RWPE2 (cell line): Measurements from ENCODE around the gene LORICRIN.
A peak's percentile ranks its signal among the peaks of the same experiment; 100 is the strongest.

Experiments
- ATAC-seq: fragments of 200-7000 bp; cut with Tn5 transposase; 3 replicates; pipeline ENCODE4 v1.9.1; 2021; ENCODE audit warnings: low read depth
- DNase-seq: peaks from one replicate; pipeline ENCODE4 v3.0.0-alpha.2; 2020; ENCODE audit warnings: low spot score
- H3K27ac ChIP-seq: fragments of 450-650 bp; 2 replicates; pipeline ENCODE4 v1.5.1; 2017; ENCODE audit warnings: mild to moderate bottlenecking; ENCODE audit not compliant: poor library complexity, severe bottlenecking
- H3K27me3 ChIP-seq: fragments of 250-450 bp; sonication (Bioruptor Pico); 2 replicates; pipeline ENCODE4 v1.5.1; 2021; ENCODE audit warnings: mild to moderate bottlenecking, moderate library complexity; ENCODE audit not compliant: insufficient read depth, poor library complexity, severe bottlenecking
- H3K36me3 ChIP-seq: fragments of 250-450 bp; sonication (Bioruptor Pico); 2 replicates; pipeline ENCODE4 v1.5.1; 2020; ENCODE audit warnings: low read depth, mild to moderate bottlenecking, moderate library complexity
- H3K4me1 ChIP-seq: fragments of 250-450 bp; sonication (Bioruptor Pico); 2 replicates; pipeline ENCODE4 v1.5.1; 2021; ENCODE audit warnings: mild to moderate bottlenecking, moderate library complexity; ENCODE audit not compliant: insufficient read depth, poor library complexity, severe bottlenecking
- H3K4me3 ChIP-seq: fragments of 250-450 bp; sonication (Bioruptor Pico); 2 replicates; pipeline ENCODE4 v1.5.1; 2021; ENCODE audit warnings: mild to moderate bottlenecking, moderate library complexity; ENCODE audit not compliant: severe bottlenecking
- H3K9me3 ChIP-seq: fragments of 250-450 bp; sonication (Bioruptor Pico); 2 replicates; pipeline ENCODE4 v1.5.1; 2021; ENCODE audit warnings: mild to moderate bottlenecking, moderate library complexity; ENCODE audit not compliant: severe bottlenecking
- TF ChIP-seq, protein P1 (sequence below): fragments of 450-650 bp; IDR thresholded peaks from one replicate; pipeline ENCODE4 v1.5.1; 2017; ENCODE audit warnings: mild to moderate bottlenecking, moderate library complexity; ENCODE audit not compliant: poor library complexity, severe bottlenecking

LORICRIN gene

DNA sequence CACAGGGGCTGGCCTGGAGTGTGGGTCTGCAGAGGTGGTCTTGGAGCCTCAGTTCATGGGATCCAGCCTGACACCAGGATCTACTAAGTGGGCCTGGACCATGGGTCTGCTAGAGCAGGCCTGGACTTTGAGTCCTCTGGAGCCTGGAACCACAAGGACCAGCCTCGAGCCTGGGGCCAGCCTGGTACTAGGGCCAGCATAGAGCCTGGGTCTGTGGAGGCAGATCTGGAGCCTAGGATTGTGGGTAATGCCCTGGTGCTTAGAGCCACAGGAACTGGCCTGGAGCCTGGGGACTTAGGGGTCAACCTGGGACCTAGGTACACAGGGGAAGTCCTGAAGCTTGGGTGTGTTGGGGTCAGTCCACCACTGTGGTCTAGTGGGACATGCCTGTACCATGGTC, 12.7 kb downstream of the LORICRIN start:
- H3K4me3 ChIP-seq, result no peak overlapping the region
- no peaks in the 10 kb centered on the region for H3K36me3 ChIP-seq
- ATAC-seq, result no peak
- peaks cover 11% of the 10 kb centered on the region for H3K27me3 ChIP-seq
- H3K27ac ChIP-seq, result no peak overlapping the region
- DNase-seq, result no peak
- TF ChIP-seq, protein P1, sequence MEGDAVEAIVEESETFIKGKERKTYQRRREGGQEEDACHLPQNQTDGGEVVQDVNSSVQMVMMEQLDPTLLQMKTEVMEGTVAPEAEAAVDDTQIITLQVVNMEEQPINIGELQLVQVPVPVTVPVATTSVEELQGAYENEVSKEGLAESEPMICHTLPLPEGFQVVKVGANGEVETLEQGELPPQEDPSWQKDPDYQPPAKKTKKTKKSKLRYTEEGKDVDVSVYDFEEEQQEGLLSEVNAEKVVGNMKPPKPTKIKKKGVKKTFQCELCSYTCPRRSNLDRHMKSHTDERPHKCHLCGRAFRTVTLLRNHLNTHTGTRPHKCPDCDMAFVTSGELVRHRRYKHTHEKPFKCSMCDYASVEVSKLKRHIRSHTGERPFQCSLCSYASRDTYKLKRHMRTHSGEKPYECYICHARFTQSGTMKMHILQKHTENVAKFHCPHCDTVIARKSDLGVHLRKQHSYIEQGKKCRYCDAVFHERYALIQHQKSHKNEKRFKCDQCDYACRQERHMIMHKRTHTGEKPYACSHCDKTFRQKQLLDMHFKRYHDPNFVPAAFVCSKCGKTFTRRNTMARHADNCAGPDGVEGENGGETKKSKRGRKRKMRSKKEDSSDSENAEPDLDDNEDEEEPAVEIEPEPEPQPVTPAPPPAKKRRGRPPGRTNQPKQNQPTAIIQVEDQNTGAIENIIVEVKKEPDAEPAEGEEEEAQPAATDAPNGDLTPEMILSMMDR, result no peak
- H3K9me3 ChIP-seq, result no peaks in the 10 kb centered on the region
- no peaks in the 10 kb centered on the region for H3K4me1 ChIP-seq

DNA sequence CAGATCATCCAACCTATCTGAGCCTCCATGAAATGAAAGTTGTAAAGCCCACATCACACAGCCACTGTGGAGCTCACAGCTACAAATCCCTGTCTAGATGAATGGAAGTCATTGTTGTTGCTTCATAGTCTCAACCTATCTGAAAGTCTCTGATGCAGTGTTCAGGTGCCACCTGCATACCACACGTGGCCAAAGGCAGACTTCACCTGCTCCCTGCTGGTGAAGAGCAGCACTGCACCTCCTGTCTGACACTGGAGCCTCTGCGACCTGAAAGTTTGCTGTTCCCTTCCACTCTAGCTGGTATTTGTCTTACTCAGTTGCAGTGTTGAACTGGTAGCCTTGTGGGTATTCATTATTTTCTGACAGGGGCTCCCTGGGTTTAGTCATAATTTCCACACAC, 18.4 kb downstream of the LORICRIN start:
- no peaks in the 10 kb centered on the region for H3K9me3 ChIP-seq
- no peaks in the 10 kb centered on the region for H3K4me1 ChIP-seq
- no peak overlapping the region for H3K4me3 ChIP-seq
- TF ChIP-seq, protein P1, result peak; percentile 59
- no peaks in the 10 kb centered on the region for H3K36me3 ChIP-seq
- DNase-seq (no peak), ATAC-seq (peak; percentile 67)
- no peak overlapping the region for H3K27ac ChIP-seq
- peaks cover 4% of the 10 kb centered on the region for H3K27me3 ChIP-seq

DNA sequence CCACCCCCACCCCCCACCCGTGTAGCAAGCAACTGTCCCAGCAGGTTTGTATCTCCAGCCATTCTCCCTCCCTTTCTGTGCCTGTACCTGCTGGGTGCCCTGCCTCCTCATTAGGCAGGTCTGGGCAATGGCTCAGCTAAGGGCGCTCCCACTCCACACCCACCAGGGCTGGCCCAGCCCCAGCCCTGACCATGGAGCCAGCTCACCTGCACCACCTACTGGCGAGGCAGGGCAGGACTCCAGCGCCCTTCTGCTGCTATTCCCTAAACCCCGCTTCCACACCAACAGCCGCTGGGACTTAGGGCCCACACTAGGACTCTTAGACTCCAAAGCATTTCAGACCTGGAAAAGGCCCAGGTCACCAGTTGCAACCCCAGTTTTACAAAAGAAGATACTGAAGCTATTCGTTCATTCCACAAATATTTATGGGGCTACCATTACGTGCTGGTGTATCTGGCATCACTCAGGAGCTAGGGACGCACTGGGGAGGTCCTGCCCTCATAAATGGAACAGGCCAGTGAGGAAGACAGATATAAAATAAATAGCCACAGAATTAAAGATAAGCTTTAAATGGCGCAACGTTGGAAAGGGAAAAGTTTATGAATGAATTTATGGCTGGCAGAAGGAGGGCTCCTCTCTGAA, 29.3 kb downstream of the LORICRIN start:
- Histone ChIP-seq H3K27me3 (no peaks in the 10 kb centered on the region), H3K27ac (no peak overlapping the region), H3K9me3 (no peaks in the 10 kb centered on the region), H3K36me3 (no peaks in the 10 kb centered on the region), H3K4me1 (no peaks in the 10 kb centered on the region), H3K4me3 (no peak overlapping the region)
- ATAC-seq, result peak; percentile 91
- DNase-seq, result no peak
- TF ChIP-seq, protein P1, result peak; percentile 63

DNA sequence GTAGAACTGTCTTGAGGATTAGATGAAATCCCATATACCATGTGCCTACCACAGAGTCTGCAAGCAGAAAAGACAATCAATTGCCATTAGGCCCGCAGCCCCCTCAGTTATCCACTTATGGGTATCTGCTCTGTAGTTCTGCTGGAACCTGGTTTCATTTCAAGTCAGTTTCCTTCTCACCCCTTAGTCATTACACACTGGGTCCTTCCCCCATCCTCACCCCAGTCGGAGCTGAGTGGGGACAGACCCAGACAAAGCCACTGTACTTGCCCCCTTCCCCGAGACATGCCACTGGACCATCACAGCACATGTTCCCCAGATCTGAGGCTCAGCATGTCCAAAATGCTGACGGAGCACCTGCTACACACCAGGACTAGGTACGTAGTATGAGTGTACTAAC, 32.0 kb downstream of the LORICRIN start:
- H3K36me3 ChIP-seq, result no peaks in the 10 kb centered on the region
- H3K4me1 ChIP-seq, result no peaks in the 10 kb centered on the region
- ATAC-seq (no peak), DNase-seq (no peak)
- H3K9me3 ChIP-seq, result no peaks in the 10 kb centered on the region
- no peaks in the 10 kb centered on the region for H3K27me3 ChIP-seq
- TF ChIP-seq, protein P1, result no peak
- H3K4me3 ChIP-seq, result no peak overlapping the region
- no peak overlapping the region for H3K27ac ChIP-seq

DNA sequence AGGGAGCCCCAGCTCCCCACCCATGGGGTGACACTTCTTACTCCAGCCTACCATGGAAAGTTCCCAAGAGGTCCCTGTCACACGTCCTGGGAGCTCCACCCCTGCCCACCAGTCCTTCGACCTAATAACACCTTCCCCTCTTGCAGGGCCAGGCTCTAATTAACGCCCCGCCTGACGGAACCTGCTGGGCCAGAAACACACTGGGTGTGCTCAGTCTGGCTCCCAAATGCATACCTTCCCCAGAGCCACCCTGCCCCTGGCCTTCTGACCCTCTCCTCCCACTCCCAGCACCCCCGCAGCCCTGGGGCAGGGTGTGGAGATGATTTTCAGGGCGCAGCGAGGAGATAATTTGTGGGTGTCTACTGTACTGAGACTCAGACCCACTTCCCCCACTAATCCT, 32.7 kb downstream of the LORICRIN start:
- Histone ChIP-seq H3K27ac (no peak overlapping the region), H3K4me3 (no peak overlapping the region), H3K4me1 (no peaks in the 10 kb centered on the region), H3K36me3 (no peaks in the 10 kb centered on the region), H3K27me3 (no peaks in the 10 kb centered on the region), H3K9me3 (no peaks in the 10 kb centered on the region)
- TF ChIP-seq, protein P1, result no peak
- ATAC-seq (no peak), DNase-seq (no peak)
